Memory B cell (primary cell): Measurements from ENCODE around the gene PTPRU.
"Not testable (repeated sequence)": the region's sequence is repeated elsewhere in the genome, so short reads cannot be mapped to it uniquely, and the experiment has no call there.

ENCODE experiments used
- ATAC-seq: fragments of 150-1000 bp; cut with Tn5 transposase; 2 replicates; pipeline ENCODE4 v1.10.0; 2021; ENCODE audit warnings: low read depth, mild to moderate bottlenecking, moderate library complexity
- DNase-seq, 2 donors: peaks; one replicate each; pipeline ENCODE4 v3.0.0; 2022; ENCODE audit warnings: low spot score in 2 of 2
- H3K27ac Mint-ChIP-seq: one replicate; pipeline ENCODE4 v1.8.0; 2022; ENCODE audit warnings: mild to moderate bottlenecking, moderate library complexity, mixed read lengths
- H3K27me3 Mint-ChIP-seq: one replicate; pipeline ENCODE4 v1.8.0; 2022; ENCODE audit warnings: mixed read lengths
- H3K36me3 Mint-ChIP-seq: one replicate; pipeline ENCODE4 v1.8.0; 2022; ENCODE audit warnings: mild to moderate bottlenecking, mixed read lengths
- H3K4me1 Mint-ChIP-seq: one replicate; pipeline ENCODE4 v1.8.0; 2022; ENCODE audit warnings: mixed read lengths
- H3K4me3 Mint-ChIP-seq: one replicate; pipeline ENCODE4 v1.8.0; 2022; ENCODE audit warnings: mild to moderate bottlenecking, moderate library complexity, mixed read lengths
- H3K9me3 Mint-ChIP-seq: one replicate; pipeline ENCODE4 v1.8.0; 2022; ENCODE audit warnings: mixed read lengths

The PTPRU gene

DNA sequence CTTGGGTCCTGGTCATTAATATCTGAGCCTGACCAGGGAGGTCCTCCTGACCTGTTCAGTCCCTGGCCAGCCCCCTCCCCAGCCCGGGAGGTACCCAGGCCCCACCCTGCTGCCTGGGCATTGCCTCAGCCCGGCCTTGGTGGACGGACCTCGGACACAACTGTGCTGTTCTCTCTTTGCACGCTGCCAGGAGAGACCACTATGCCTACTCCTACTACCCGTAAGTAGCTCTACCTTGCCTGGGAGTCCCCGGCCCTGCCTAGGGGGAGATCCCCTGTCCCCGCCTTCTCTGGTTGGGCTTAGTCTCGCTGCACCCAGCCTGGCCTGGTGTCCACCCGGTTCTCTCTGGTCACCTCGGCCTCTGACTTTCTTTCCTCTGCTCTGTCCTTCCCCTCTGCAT lies 53.2 kb downstream of the PTPRU start:
- H3K4me1 Mint-ChIP-seq, result peaks cover 2% of the 10 kb centered on the region
- no peaks in the 10 kb centered on the region for H3K9me3 Mint-ChIP-seq
- DNase-seq (no peak), ATAC-seq (no peak)
- H3K27ac Mint-ChIP-seq, result no peak overlapping the region
- H3K27me3 Mint-ChIP-seq, result no peaks in the 10 kb centered on the region
- H3K4me3 Mint-ChIP-seq, result no peak overlapping the region
- no peaks in the 10 kb centered on the region for H3K36me3 Mint-ChIP-seq

DNA sequence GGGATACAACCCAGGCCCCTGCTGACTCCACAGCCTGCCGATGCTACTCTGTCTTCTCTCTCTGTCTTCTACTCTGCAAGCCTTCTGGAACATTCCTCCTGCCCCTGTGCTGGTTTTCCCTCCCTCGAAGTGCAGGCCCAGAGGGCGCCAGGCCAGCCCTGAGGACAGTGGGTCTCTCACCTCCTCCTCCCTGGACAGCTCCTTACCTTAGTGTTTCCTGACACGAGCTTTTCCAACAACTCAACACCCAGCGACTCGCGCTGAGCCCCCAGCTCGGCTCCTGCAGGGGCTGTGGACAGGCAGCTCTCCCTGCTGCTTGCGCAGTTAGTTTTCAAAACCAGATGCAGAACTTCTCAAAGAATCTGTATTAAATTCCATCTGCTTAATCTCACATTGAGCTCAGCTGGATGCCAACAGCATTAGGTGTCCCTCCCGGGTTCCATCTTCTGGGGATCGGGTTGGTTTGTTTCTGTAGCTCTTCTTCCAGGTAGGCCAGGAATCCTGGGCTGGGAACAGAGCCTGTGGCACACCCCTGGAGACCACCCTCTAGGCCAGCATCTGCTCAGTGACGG lies 54.2 kb downstream of the PTPRU start:
- Mint-ChIP-seq H3K4me3 (no peak overlapping the region), H3K4me1 (peaks cover 2% of the 10 kb centered on the region), H3K9me3 (no peaks in the 10 kb centered on the region), H3K36me3 (no peaks in the 10 kb centered on the region), H3K27me3 (no peaks in the 10 kb centered on the region), H3K27ac (no peak overlapping the region)
- no peak for DNase-seq
- no peak for ATAC-seq

DNA sequence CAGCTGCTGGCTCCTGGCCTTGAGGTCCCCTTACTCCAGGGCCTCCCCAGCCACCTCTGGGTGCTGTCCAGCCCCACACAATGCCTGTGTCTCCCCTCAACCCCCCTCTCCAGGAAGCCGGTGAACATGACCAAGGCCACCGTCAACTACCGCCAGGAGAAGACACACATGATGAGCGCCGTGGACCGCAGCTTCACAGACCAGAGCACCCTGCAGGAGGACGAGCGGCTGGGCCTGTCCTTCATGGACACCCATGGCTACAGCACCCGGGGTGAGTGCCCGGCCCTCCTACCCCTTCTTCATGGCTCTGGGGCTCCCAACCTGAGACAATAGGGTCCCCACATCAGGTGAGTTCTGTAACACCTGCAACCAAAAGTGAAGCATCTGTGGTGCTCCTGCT lies 55.4 kb downstream of the PTPRU start:
- Mint-ChIP-seq H3K4me3 (no peak overlapping the region), H3K4me1 (peaks cover 2% of the 10 kb centered on the region), H3K9me3 (no peaks in the 10 kb centered on the region), H3K27me3 (no peaks in the 10 kb centered on the region), H3K27ac (no peak overlapping the region), H3K36me3 (no peaks in the 10 kb centered on the region)
- DNase-seq (no peak), ATAC-seq (no peak)

DNA sequence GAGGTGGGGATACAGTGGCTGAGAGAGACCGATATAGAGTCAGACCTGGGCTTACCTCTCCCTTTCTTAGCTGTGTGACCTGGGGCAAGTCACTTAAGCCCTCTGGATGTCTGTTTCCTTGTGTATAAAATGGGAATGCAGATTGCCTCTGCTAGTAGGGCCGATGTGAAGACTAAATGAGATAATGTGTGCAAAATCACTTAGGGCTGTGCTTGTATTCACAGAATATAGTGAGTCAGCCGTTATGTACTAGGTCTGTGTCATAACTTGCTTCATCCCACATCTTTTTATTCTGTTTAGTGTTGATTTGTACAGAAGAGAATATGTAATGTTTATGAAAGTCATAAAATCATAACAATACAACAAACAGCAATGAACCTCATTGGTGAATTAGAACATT lies 56.0 kb downstream of the PTPRU start:
- no peak overlapping the region for H3K4me3 Mint-ChIP-seq
- no peaks in the 10 kb centered on the region for H3K36me3 Mint-ChIP-seq
- no peak overlapping the region for H3K27ac Mint-ChIP-seq
- H3K4me1 Mint-ChIP-seq, result no peaks in the 10 kb centered on the region
- no peak for ATAC-seq
- no peak for DNase-seq
- no peaks in the 10 kb centered on the region for H3K9me3 Mint-ChIP-seq
- peaks cover under 1% of the 10 kb centered on the region for H3K27me3 Mint-ChIP-seq

DNA sequence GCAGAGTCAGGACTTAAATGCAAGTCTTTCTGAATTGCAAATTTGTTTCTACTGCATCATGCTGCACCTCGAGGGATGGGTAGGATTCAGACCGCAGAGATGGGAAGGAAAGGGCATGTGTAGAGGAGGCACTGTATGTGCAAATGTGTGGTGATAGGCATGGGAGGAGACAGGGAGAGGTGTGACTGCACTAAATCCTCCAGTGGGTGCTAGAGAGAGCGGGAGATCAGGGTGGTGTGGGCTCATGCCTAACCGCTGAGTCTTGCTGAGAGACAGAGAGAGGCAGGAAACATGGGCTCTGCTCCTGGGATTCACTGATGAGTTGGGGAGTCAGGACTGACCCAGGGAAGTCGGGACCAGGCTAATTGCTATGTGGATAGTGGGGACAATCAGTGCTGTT lies 61.1 kb downstream of the PTPRU start:
- DNase-seq (no peak), ATAC-seq (no peak)
- H3K27ac Mint-ChIP-seq, result no peak overlapping the region
- H3K4me1 Mint-ChIP-seq, result no peaks in the 10 kb centered on the region
- peaks cover 15% of the 10 kb centered on the region for H3K27me3 Mint-ChIP-seq
- H3K4me3 Mint-ChIP-seq, result no peak overlapping the region
- H3K36me3 Mint-ChIP-seq, result no peaks in the 10 kb centered on the region
- peaks cover 1% of the 10 kb centered on the region for H3K9me3 Mint-ChIP-seq

DNA sequence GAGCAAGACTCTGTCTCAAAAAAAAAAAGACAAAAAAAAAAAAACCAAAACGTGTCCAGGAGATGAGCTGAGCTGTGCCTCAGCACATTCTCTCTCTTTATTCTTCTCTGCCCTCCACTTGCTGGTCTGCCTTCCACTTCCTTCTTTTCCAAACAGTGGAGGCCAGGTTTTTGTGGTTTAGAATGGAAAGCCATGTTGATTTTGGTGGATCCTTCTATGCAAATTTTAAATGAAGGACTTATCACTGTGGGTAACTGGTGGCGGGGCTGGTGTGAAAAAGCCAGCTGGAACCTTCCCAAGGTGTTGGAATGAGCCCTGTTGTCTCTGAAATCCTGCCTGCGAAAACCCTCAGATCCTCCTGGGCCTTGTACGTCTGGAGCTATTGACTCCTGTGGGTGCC lies 61.9 kb downstream of the PTPRU start:
- Mint-ChIP-seq H3K4me3 (no peak overlapping the region), H3K36me3 (no peaks in the 10 kb centered on the region), H3K27me3 (peaks cover 15% of the 10 kb centered on the region), H3K27ac (no peak overlapping the region), H3K9me3 (peaks cover 1% of the 10 kb centered on the region), H3K4me1 (no peaks in the 10 kb centered on the region)
- ATAC-seq (no peak), DNase-seq (no peak)

DNA sequence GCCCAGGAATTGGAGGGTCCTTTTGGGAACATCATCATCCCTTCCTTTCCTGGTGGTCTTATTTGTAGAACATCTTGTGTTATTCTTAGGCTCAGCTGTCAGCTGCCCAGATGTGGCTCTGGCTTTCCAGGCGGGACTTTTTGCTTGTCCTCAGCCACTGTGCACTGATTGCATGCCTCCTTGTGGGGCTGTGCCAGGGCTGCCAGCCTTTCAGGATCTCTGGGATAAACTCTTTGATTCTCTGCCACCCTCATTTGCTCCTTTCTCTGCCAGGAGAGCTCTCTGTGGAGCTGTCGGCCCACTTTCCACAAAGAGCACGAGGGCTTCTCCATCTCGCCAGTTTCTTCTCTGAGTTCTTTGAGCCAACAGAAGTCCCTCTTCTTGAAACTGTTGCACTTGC lies 63.1 kb downstream of the PTPRU start:
- H3K27me3 Mint-ChIP-seq, result peaks cover 18% of the 10 kb centered on the region
- H3K4me1 Mint-ChIP-seq, result no peaks in the 10 kb centered on the region
- H3K4me3 Mint-ChIP-seq, result no peak overlapping the region
- DNase-seq, result no peak
- H3K36me3 Mint-ChIP-seq, result no peaks in the 10 kb centered on the region
- H3K27ac Mint-ChIP-seq, result no peak overlapping the region
- H3K9me3 Mint-ChIP-seq, result peaks cover 1% of the 10 kb centered on the region
- no peak for ATAC-seq

DNA sequence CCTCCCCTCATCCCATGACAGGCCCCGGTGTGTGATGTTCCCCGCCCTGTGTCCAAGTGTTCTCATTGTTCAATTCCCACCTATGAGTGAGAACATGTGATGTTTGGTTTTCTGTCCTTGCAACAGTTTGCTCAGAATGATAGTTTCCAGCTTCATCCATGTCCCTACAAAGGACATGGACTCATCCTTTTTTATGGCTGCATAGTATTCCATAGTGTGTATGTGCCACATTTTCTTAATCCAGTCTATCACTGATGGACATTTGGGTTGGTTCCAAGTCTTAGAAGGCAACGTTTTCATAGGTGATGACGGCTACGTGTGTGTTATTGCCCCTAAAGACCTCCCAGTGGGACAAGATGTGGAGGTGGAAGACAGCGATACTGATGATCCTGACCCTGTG lies 65.4 kb downstream of the PTPRU start:
- H3K4me1 Mint-ChIP-seq, H3K9me3 Mint-ChIP-seq, H3K4me3 Mint-ChIP-seq, H3K27ac Mint-ChIP-seq, H3K36me3 Mint-ChIP-seq, DNase-seq, ATAC-seq: not testable (repeated sequence)
- H3K27me3 Mint-ChIP-seq, result peaks cover 18% of the 10 kb centered on the region

DNA sequence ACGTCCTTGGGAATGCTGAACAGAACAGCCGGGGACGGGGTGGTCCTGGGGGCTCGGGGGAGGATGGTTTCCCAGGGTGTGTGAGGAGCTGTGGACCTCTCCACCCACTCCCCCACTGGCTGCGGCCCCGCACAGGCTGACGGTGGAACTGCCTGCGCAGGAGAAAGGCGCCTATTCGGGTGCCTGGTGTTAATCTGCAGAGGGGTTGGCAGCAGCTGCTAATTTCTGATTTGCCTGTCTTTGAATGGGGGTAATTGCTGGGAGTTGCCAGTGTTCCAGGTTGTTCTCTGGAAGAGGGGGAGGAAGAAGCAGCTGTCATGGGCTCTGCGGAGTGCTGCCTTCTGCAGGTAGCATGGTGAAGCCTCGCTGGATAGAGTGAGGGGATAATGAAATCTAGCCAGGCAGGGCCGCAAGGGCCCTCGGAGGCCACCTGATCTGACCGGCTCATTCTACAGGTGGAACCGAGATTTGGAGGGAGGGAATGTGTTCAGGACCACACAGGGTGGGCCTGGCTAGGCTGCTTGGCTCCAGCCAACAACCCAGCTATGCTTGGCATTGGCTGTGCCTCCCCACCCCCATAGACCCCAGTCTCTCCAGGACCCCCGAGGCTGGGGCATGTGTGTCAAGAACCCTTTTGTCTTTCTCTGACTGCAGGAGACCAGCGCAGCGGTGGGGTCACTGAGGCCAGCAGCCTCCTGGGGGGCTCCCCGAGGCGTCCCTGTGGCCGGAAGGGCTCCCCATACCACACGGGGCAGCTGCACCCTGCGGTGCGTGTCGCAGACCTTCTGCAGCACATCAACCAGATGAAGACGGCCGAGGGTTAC lies 67.1 kb downstream of the PTPRU start:
- H3K4me3 Mint-ChIP-seq, result no peak overlapping the region
- peaks cover 11% of the 10 kb centered on the region for H3K27me3 Mint-ChIP-seq
- peaks cover 1% of the 10 kb centered on the region for H3K9me3 Mint-ChIP-seq
- H3K27ac Mint-ChIP-seq, result no peak overlapping the region
- no peaks in the 10 kb centered on the region for H3K4me1 Mint-ChIP-seq
- DNase-seq, result no peak
- ATAC-seq, result no peak
- H3K36me3 Mint-ChIP-seq, result no peaks in the 10 kb centered on the region

DNA sequence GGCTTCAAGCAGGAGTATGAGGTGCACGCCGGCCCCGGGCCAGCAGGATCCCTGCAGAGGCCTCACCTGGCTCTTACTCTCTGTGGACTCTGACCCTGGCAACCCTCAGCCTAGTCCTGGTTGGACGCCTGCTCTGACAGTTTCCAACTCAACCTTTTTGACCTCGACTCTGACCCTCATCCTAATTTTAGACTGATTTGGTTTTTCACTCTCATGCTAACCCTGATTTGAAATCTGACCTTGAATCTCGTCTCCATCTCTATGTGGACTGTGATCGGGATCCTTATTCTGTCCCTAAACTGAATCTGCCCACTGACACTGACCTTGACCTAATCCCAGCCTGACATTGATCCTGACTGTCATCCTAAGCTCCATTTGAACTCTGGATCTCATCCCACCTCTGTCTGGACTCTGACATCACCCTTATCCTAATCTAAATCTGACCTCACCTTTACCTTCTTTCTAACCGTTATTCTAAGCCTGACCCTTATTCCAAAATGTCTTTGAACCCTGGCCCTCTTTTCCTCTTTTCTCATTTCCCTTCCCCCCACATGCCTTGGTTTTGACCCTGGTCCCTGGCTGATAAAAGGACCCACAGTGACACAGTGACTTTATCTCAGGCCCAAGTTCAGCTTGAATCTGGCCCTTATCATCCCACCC lies 67.8 kb downstream of the PTPRU start:
- Mint-ChIP-seq H3K27me3 (peaks cover 11% of the 10 kb centered on the region), H3K4me1 (no peaks in the 10 kb centered on the region), H3K27ac (no peak overlapping the region), H3K4me3 (no peak overlapping the region), H3K36me3 (no peaks in the 10 kb centered on the region), H3K9me3 (peaks cover 1% of the 10 kb centered on the region)
- no peak for DNase-seq
- no peak for ATAC-seq

DNA sequence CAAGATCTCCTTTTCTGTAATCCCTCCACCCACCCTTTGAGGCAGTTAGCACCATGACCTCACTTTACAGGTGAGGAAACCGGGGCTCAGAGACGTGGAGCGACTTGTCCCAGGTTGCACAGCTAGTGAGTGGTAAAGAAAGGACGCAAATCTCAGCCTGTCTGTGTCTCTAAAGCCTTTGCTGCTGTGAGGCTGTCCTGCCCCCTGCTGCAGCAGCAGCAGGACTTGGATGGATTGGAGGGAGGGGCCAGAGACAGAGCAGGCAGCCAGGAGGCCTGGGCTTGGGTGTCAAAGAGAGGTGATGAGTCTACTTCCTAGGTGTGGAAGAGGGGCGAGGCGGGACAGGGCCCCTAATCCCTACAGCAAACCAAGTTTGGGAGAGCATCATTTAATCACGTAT lies 69.6 kb downstream of the PTPRU start:
- no peaks in the 10 kb centered on the region for H3K36me3 Mint-ChIP-seq
- H3K27me3 Mint-ChIP-seq, result peaks cover 8% of the 10 kb centered on the region
- peaks cover 1% of the 10 kb centered on the region for H3K9me3 Mint-ChIP-seq
- ATAC-seq, result no peak
- H3K27ac Mint-ChIP-seq, result no peak overlapping the region
- H3K4me3 Mint-ChIP-seq, result no peak overlapping the region
- no peaks in the 10 kb centered on the region for H3K4me1 Mint-ChIP-seq
- no peak for DNase-seq

DNA sequence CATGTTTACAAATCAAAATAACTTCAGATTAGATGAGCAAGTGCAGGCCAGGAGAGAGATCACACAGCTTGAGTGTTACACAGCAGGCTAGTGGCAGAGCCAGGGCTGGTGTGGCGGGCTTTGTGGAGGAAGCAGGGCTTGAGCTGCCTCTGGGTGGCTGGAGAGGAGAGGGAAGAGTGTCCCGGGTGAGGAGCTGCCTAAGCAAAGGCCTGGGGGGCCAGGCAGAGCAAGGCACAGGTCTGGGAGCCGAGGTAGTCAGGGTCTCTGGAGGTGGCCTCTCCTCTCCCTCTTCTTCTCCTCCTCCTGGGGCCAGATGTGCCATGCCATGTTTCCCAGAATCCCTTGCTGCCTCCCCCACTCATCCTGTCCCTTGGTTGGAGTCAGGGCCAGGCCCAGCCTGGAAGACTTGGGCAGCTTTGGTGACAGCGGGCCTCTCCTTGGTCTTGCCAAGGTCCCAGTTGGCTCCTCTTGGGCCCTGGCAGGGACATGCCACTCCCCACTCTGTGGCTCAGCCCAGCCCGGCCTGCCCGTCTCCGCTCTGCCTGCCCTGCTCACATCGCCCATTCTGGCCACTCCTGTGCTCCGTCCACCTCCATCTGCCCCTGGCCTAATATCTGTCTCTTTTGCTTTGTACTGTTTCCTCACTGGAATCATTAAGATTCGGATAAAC lies 70.3 kb downstream of the PTPRU start:
- Mint-ChIP-seq H3K36me3 (no peaks in the 10 kb centered on the region), H3K27ac (no peak overlapping the region), H3K4me1 (no peaks in the 10 kb centered on the region), H3K9me3 (peaks cover 1% of the 10 kb centered on the region), H3K27me3 (peaks cover 8% of the 10 kb centered on the region), H3K4me3 (no peak overlapping the region)
- no peak for ATAC-seq
- DNase-seq, result no peak

DNA sequence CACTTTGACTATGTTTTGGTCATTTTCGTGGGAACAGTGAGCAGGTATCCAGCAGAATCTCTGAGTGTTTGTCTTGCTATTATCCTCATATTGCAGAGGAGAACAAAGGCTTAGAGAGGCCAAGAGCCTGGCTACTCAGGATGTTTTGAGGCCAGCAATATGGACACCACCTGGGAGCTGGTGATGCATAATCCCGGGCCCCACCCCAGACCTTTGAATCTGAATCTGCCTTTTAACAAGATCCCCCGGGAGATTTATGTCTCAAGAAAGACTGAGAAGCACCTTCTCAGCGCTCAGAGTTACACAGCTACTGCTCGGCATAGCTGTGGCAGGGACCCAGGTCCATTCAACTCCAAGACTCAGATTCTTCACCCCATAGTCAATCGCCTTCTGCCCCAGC lies 72.8 kb downstream of the PTPRU start:
- no peaks in the 10 kb centered on the region for H3K4me1 Mint-ChIP-seq
- no peak overlapping the region for H3K27ac Mint-ChIP-seq
- ATAC-seq (no peak), DNase-seq (no peak)
- H3K36me3 Mint-ChIP-seq, result no peaks in the 10 kb centered on the region
- peaks cover 4% of the 10 kb centered on the region for H3K27me3 Mint-ChIP-seq
- no peaks in the 10 kb centered on the region for H3K9me3 Mint-ChIP-seq
- no peak overlapping the region for H3K4me3 Mint-ChIP-seq

DNA sequence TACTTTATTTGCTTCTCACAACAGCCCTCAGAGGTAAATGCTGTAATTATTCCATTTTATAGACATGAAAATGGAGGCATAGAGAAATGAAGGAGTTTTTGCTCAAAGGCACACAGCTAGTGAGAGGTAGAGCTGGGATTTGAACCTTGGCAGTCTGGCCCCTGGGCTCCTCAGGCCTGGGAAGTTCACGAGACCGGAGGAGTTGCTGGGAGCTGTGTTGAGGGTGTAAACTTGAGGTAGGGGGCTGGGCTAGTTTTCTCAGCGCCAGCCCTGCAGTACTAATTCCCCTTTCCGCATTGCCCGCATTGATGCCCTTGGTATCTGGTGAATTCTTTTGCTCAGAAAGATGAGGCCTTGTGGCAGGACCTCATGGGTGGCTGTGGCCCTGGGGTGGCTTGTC lies 73.3 kb downstream of the PTPRU start:
- DNase-seq (no peak), ATAC-seq (no peak)
- no peak overlapping the region for H3K4me3 Mint-ChIP-seq
- no peaks in the 10 kb centered on the region for H3K9me3 Mint-ChIP-seq
- H3K36me3 Mint-ChIP-seq, result no peaks in the 10 kb centered on the region
- H3K27ac Mint-ChIP-seq, result no peak overlapping the region
- H3K27me3 Mint-ChIP-seq, result peaks cover 2% of the 10 kb centered on the region
- no peaks in the 10 kb centered on the region for H3K4me1 Mint-ChIP-seq
